ENCODE measurements around the gene KLK3. TPM values are rescaled to one million over a fixed set of nuclear protein-coding genes. Genes with fewer than 3 reads are reported as not detected.

The KLK3 gene
- total RNA-seq, 5 donors from 2014 or later (not counting 1 experiment from before 2014, with no cell fraction given), result not detected

GRCh38 chr19:50873056-50873455 lies 18.3 kb downstream of the KLK3 start, which contains the start of gene KLK2:
Gene KLK2, plus strand, starts transcription at chr19:50873439. Its CDS starts 35 bp downstream, at chr19:50873474.
- POLR2A ChIA-PET, result no interaction called here
- no peaks in the 10 kb centered on the region for H3K4me1 ChIP-seq (ENCODE audit: control insufficient read depth in 1 of 2, extremely low read depth in 1 of 2, insufficient read depth in 2 of 2, low read length in 2 of 2)
- peaks cover 24 to 31% of the 10 kb centered on the region in 2 donors for H3K27me3 Mint-ChIP-seq
- H3K9me3 ChIP-seq, result no peaks in the 10 kb centered on the region
- no peak within 1 kb of the TSS for H3K27ac ChIP-seq (ENCODE audit: low read length)
- no peak within 1 kb of the TSS for H3K27ac Mint-ChIP-seq
- no peaks in the 10 kb centered on the region for H3K9me3 Mint-ChIP-seq
- H3K36me3 Mint-ChIP-seq, result no peaks in the 10 kb centered on the region
- WGBS (ENCODE audit: insufficient coverage), result 100% methylated on average over 1 of the region's 3 CpGs
- no peak within 1 kb of the TSS for H3K4me3 ChIP-seq (ENCODE audit: control insufficient read depth in 1 of 2, extremely low read depth in 1 of 2, low read length in 1 of 2)
- no peaks in the 10 kb centered on the region for H3K36me3 ChIP-seq (ENCODE audit: control insufficient read depth in 2 of 2, extremely low read depth in 1 of 2, insufficient read depth in 1 of 2, low read length in 1 of 2)
- DNase-seq, result no peak
- no peaks in the 10 kb centered on the region for H3K4me1 Mint-ChIP-seq
- H3K27me3 ChIP-seq (replicated peaks in 1 of 2; ENCODE audit: control insufficient read depth in 2 of 2, extremely low read depth in 1 of 2, insufficient read depth in 2 of 2, low read length in 1 of 2), result peaks cover 0 to 49% of the 10 kb centered on the region in 2 experiments
- no peak for ATAC-seq (replicated peaks in 1 of 4)
- H3K4me3 Mint-ChIP-seq, result no peak within 1 kb of the TSS
- CTCF ChIA-PET, result no interaction called here

GRCh38 chr19:50874211-50874610 lies 19.5 kb downstream of the KLK3 start:
- H3K4me3 ChIP-seq (ENCODE audit: control insufficient read depth in 1 of 2, extremely low read depth in 1 of 2, low read length in 1 of 2), result no peak overlapping the region
- H3K9me3 ChIP-seq, result no peaks in the 10 kb centered on the region
- POLR2A ChIA-PET, result no interaction called here
- H3K27ac Mint-ChIP-seq, result no peak overlapping the region
- ATAC-seq (replicated peaks in 1 of 4), result no peak
- WGBS (ENCODE audit: insufficient coverage), result 52% methylated on average over 4 of the region's 5 CpGs
- H3K4me3 Mint-ChIP-seq, result no peak overlapping the region
- H3K36me3 ChIP-seq (ENCODE audit: control insufficient read depth in 2 of 2, extremely low read depth in 1 of 2, insufficient read depth in 1 of 2, low read length in 1 of 2), result no peaks in the 10 kb centered on the region
- H3K9me3 Mint-ChIP-seq, result no peaks in the 10 kb centered on the region
- peaks cover 0 to 58% of the 10 kb centered on the region in 2 experiments for H3K27me3 ChIP-seq (replicated peaks in 1 of 2; ENCODE audit: control insufficient read depth in 2 of 2, extremely low read depth in 1 of 2, insufficient read depth in 2 of 2, low read length in 1 of 2)
- no peaks in the 10 kb centered on the region for H3K36me3 Mint-ChIP-seq
- H3K4me1 Mint-ChIP-seq, result no peaks in the 10 kb centered on the region
- H3K27me3 Mint-ChIP-seq, result peaks cover 27 to 36% of the 10 kb centered on the region in 2 donors
- CTCF ChIA-PET, result no interaction called here
- H3K4me1 ChIP-seq (ENCODE audit: control insufficient read depth in 1 of 2, extremely low read depth in 1 of 2, insufficient read depth in 2 of 2, low read length in 2 of 2), result no peaks in the 10 kb centered on the region
- no peak for DNase-seq
- H3K27ac ChIP-seq (ENCODE audit: low read length), result no peak overlapping the region

DNA sequence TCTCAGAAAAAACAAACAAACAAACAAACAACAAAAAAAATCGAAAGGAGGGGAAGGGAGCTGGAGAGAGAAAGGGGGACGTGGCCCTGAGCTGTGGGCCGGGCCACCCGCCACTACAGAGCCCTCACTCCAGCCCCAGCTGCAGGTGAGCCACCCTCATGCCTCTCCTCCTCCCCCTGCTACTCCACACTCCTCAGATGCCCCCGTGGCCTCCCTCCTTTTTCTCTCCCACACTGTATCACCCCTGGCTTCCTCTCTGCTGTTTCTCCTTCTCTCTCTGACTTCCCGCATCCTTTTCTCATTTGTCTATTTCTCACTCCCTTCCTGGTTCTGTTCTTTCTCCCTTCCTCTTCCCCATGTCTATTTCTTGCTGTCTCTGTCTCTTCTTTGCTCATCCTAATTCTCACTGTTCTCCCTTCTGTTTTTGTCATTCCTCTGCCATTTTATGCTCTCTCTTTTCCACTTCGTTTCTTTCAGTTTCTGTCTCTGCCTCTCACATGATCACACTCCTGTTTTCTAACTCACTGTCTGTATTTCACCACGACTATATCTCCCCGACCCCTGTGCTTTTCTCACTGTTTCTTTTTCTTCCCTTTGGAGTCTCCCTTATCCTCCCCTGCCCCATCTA lies 21.2 kb downstream of the KLK3 start:
- Mint-ChIP-seq H3K27ac (no peak overlapping the region), H3K4me3 (no peak overlapping the region), H3K36me3 (no peaks in the 10 kb centered on the region), H3K27me3 (peaks cover 35 to 46% of the 10 kb centered on the region in 2 donors), H3K4me1 (no peaks in the 10 kb centered on the region), H3K9me3 (no peaks in the 10 kb centered on the region)
- no peak for DNase-seq
- ATAC-seq (replicated peaks in 1 of 4), result no peak
- WGBS (ENCODE audit: insufficient coverage), result 21% methylated on average over 5 of the region's 9 CpGs
- no peaks in the 10 kb centered on the region for H3K9me3 ChIP-seq
- H3K27ac ChIP-seq (ENCODE audit: low read length), result no peak overlapping the region
- H3K4me1 ChIP-seq (ENCODE audit: control insufficient read depth in 1 of 2, extremely low read depth in 1 of 2, insufficient read depth in 2 of 2, low read length in 2 of 2), result no peaks in the 10 kb centered on the region
- ChIA-PET POLR2A (no interaction called here), CTCF (no interaction called here)
- H3K36me3 ChIP-seq (ENCODE audit: control insufficient read depth in 2 of 2, extremely low read depth in 1 of 2, insufficient read depth in 1 of 2, low read length in 1 of 2), result no peaks in the 10 kb centered on the region
- H3K27me3 ChIP-seq (replicated peaks in 1 of 2; ENCODE audit: control insufficient read depth in 2 of 2, extremely low read depth in 1 of 2, insufficient read depth in 2 of 2, low read length in 1 of 2), result peaks cover 4 to 57% of the 10 kb centered on the region in 2 experiments
- no peak overlapping the region for H3K4me3 ChIP-seq (ENCODE audit: control insufficient read depth in 1 of 2, extremely low read depth in 1 of 2, low read length in 1 of 2)

DNA sequence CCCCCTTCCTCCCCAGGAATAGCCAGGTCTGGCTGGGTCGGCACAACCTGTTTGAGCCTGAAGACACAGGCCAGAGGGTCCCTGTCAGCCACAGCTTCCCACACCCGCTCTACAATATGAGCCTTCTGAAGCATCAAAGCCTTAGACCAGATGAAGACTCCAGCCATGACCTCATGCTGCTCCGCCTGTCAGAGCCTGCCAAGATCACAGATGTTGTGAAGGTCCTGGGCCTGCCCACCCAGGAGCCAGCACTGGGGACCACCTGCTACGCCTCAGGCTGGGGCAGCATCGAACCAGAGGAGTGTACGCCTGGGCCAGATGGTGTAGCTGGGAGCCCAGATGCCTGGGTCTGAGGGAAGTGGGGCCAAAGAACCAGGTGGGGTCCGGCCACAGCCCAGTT lies 21.7 kb downstream of the KLK3 start:
- Mint-ChIP-seq H3K27me3 (peaks cover 30 to 43% of the 10 kb centered on the region in 2 donors), H3K9me3 (no peaks in the 10 kb centered on the region), H3K4me3 (no peak overlapping the region), H3K27ac (no peak overlapping the region), H3K36me3 (no peaks in the 10 kb centered on the region), H3K4me1 (no peaks in the 10 kb centered on the region)
- Histone ChIP-seq H3K4me3 (ENCODE audit: control insufficient read depth in 1 of 2, extremely low read depth in 1 of 2, low read length in 1 of 2) (no peak overlapping the region), H3K36me3 (ENCODE audit: control insufficient read depth in 2 of 2, extremely low read depth in 1 of 2, insufficient read depth in 1 of 2, low read length in 1 of 2) (no peaks in the 10 kb centered on the region), H3K27ac (ENCODE audit: low read length) (no peak overlapping the region), H3K27me3 (replicated peaks in 1 of 2; ENCODE audit: control insufficient read depth in 2 of 2, extremely low read depth in 1 of 2, insufficient read depth in 2 of 2, low read length in 1 of 2) (peaks cover 4 to 60% of the 10 kb centered on the region in 2 experiments), H3K9me3 (no peaks in the 10 kb centered on the region), H3K4me1 (ENCODE audit: control insufficient read depth in 1 of 2, extremely low read depth in 1 of 2, insufficient read depth in 2 of 2, low read length in 2 of 2) (no peaks in the 10 kb centered on the region)
- CTCF ChIA-PET, result no interaction called here
- no peak for DNase-seq
- no peak for ATAC-seq (replicated peaks in 1 of 4)
- POLR2A ChIA-PET, result no interaction called here
- 73% methylated on average over 5 of the region's 7 CpGs for WGBS (ENCODE audit: insufficient coverage)

DNA sequence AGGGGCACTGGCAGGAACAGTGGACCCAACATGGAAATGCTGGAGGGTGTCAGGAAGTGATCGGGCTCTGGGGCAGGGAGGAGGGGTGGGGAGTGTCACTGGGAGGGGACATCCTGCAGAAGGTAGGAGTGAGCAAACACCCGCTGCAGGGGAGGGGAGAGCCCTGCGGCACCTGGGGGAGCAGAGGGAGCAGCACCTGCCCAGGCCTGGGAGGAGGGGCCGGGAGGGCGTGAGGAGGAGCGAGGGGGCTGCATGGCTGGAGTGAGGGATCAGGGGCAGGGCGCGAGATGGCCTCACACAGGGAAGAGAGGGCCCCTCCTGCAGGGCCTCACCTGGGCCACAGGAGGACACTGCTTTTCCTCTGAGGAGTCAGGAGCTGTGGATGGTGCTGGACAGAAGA lies 22.6 kb downstream of the KLK3 start:
- peaks cover 33 to 47% of the 10 kb centered on the region in 2 donors for H3K27me3 Mint-ChIP-seq
- no peak overlapping the region for H3K4me3 Mint-ChIP-seq
- ChIA-PET CTCF (no interaction called here), POLR2A (no interaction called here)
- H3K36me3 Mint-ChIP-seq, result no peaks in the 10 kb centered on the region
- ATAC-seq (replicated peaks in 1 of 4) (no peak), DNase-seq (no peak)
- no peaks in the 10 kb centered on the region for H3K36me3 ChIP-seq (ENCODE audit: control insufficient read depth in 2 of 2, extremely low read depth in 1 of 2, insufficient read depth in 1 of 2, low read length in 1 of 2)
- no peak overlapping the region for H3K27ac Mint-ChIP-seq
- H3K27ac ChIP-seq (ENCODE audit: low read length), result no peak overlapping the region
- H3K4me3 ChIP-seq (ENCODE audit: control insufficient read depth in 1 of 2, extremely low read depth in 1 of 2, low read length in 1 of 2), result no peak overlapping the region
- no peaks in the 10 kb centered on the region for H3K9me3 ChIP-seq
- no peaks in the 10 kb centered on the region for H3K4me1 Mint-ChIP-seq
- 41% methylated on average over 7 of the region's 8 CpGs for WGBS (ENCODE audit: insufficient coverage)
- no peaks in the 10 kb centered on the region for H3K9me3 Mint-ChIP-seq
- no peaks in the 10 kb centered on the region for H3K4me1 ChIP-seq (ENCODE audit: control insufficient read depth in 1 of 2, extremely low read depth in 1 of 2, insufficient read depth in 2 of 2, low read length in 2 of 2)
- H3K27me3 ChIP-seq (replicated peaks in 1 of 2; ENCODE audit: control insufficient read depth in 2 of 2, extremely low read depth in 1 of 2, insufficient read depth in 2 of 2, low read length in 1 of 2), result peaks cover 4 to 60% of the 10 kb centered on the region in 2 experiments

GRCh38 chr19:50878851-50879250 lies 24.1 kb downstream of the KLK3 start:
- H3K9me3 Mint-ChIP-seq, result no peaks in the 10 kb centered on the region
- no peaks in the 10 kb centered on the region for H3K4me1 Mint-ChIP-seq
- ChIA-PET CTCF (interaction anchor here in 1 of 2 donors (0.6 kb wide), 2 partner anchors 43 to 613 kb away, joined by 3 to 5 read pairs; no protein-coding TSS in a partner anchor), POLR2A (no interaction called here)
- H3K27ac Mint-ChIP-seq, result no peak overlapping the region
- ATAC-seq (replicated peaks in 1 of 4) (no peak), DNase-seq (no peak)
- Histone ChIP-seq H3K9me3 (no peaks in the 10 kb centered on the region), H3K4me1 (ENCODE audit: control insufficient read depth in 1 of 2, extremely low read depth in 1 of 2, insufficient read depth in 2 of 2, low read length in 2 of 2) (no peaks in the 10 kb centered on the region), H3K27ac (ENCODE audit: low read length) (no peak overlapping the region), H3K27me3 (replicated peaks in 1 of 2; ENCODE audit: control insufficient read depth in 2 of 2, extremely low read depth in 1 of 2, insufficient read depth in 2 of 2, low read length in 1 of 2) (peaks cover 5 to 55% of the 10 kb centered on the region in 2 experiments), H3K4me3 (ENCODE audit: control insufficient read depth in 1 of 2, extremely low read depth in 1 of 2, low read length in 1 of 2) (no peak overlapping the region), H3K36me3 (ENCODE audit: control insufficient read depth in 2 of 2, extremely low read depth in 1 of 2, insufficient read depth in 1 of 2, low read length in 1 of 2) (no peaks in the 10 kb centered on the region)
- H3K4me3 Mint-ChIP-seq, result no peak overlapping the region
- peaks cover 32 to 46% of the 10 kb centered on the region in 2 donors for H3K27me3 Mint-ChIP-seq
- H3K36me3 Mint-ChIP-seq, result no peaks in the 10 kb centered on the region
- WGBS (ENCODE audit: insufficient coverage), result 61% methylated on average over 4 of the region's 5 CpGs

Data from T-cell (primary cell).